Caki2 (cell line): ENCODE results near the gene SLC30A10. TPM values are rescaled to one million over a fixed set of nuclear protein-coding genes. Genes with fewer than 3 reads are reported as not detected.
"Not testable (repeated sequence)": the region's sequence is repeated elsewhere in the genome, so short reads cannot be mapped to it uniquely, and the experiment has no call there.

Source experiments
- DNase-seq: peaks from one replicate; pipeline ENCODE4 v3.0.0-alpha.2; 2015; ENCODE audit warnings: low read depth
- in situ Hi-C: cut with HindIII; loops from 2 replicates; pipeline ENCODE4 v1.10.0; 2016; ENCODE audit warnings: low sequenced_read_pairs, low pct_unique_long_range_greater_than_20kb, mixed read lengths
- total RNA-seq: library from RNA; depleted of rRNA; stranded (reverse); fragments of >200 nt; shearing (Covaris generic); gene quantifications from 2 replicates; pipeline ENCODE4 v1.2.3, GENCODE V29; 2014; ENCODE audit warnings: low replicate concordance

Gene SLC30A10
- total RNA-seq, 1 experiment from 2014 or later = not detected

DNA sequence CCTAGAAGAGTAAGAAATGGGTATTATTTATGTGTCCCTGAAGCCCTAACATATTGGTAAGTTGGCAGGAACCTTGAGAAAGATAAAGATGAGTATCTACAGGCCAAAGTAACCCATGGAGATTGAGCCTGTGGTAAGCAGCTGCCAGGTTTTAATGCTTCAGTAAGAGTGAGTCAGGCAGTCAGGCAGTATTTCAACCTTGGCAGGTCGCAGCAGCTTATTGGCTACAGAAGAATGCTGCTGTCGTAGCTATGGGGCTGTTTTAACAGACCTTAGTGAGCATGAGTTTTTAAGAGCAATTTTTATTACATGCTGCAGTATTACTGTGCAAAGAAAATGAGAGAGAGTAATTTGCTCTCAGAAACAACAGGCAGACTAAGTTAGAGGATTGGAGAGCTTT is 10.3 kb upstream of the SLC30A10 start:
- in situ Hi-C loops = no loop called here
- peak; percentile 66 for DNase-seq

GRCh38 chr1:219933763-219934162 is 5.4 kb upstream of the SLC30A10 start:
- DNase-seq, in situ Hi-C loops: not testable (repeated sequence)

DNA sequence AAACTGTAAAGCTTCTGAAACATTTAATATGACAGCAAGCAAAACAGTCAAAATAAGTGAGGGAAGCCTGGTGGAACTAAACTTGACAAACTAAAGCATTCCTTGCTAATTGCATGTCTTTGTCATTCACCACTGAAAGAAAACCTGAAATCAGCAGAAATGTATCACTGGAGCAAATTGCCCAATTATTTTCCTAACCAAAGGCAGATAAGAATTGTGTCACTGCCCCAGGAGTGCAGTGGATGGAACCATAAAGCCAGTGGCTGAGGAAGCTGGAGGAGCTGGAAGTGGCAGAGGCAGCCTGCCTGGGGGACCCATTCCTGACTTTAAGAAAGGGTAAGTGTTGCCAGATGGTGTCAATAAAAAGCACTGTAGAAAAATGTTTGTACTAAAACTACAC is 2.7 kb upstream of the SLC30A10 start:
- DNase-seq = no peak
- in situ Hi-C loops = no loop called here

GRCh38 chr1:219928791-219929118 is 398 bp upstream of the SLC30A10 start:
- in situ Hi-C loops = no loop called here
- no peak for DNase-seq

DNA sequence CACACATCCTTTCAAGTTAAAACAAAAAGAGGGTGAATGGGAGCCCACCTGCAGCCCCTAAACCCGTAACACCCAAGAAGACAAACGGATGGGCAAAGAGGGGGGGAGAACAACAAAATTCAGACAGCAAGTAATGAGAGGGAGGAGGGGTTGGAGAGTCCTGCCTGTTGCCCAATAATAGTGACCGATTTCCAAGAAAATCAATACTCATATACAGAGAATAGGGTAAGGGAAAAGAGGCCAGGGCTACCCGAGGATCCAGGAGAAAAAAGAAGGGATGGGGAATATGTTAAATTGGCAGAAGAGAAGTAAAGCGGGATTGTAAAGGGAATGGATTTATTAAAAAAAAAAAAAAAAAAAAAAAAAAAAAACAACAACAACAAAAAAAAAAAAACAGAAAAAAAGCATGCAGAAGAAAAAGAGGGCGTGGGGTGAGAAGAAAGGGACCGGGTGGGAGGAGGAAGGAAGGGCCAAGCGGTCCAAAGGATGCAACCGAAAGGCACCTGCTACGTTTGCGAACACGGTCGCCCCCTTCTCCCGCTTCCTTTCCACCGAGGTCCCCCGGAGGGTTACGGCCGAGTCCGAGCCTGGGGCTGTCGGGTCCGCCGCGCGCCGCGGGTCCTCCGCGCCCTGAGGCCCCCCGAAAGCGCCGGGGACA is 930 bp downstream of the SLC30A10 start:
- in situ Hi-C loops = no loop called here
- no peak for DNase-seq

DNA sequence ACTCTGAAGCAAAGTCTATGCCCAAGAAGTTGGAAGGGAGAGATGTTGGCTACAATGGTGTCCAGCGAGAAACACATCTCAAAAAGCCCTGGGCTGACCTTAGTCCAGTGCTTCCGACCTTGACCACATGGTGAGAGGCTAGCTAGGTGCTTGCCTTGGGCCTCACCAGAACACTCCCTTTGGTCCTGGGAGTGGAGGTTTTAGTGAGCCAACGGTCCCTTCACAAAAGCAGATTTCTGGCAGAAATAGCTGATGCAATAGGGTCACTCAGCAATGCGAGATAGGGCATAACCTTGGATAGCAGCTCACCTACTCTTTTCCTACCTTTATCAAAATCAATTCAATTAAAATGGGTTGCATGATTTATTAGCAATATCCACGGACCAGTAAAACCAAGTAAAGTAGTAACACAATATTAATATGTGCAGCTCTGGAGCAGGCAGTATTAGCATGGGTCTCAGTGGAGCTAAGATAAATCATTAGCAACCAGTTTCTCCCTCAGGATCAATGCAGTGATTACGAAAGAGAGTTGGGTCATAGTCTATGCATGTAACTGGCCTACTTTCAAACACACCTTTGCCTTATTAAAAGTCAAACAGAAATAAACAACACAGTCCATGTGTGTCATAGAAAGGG is 1.9 kb downstream of the SLC30A10 start:
- no peak for DNase-seq
- in situ Hi-C loops = no loop called here

DNA sequence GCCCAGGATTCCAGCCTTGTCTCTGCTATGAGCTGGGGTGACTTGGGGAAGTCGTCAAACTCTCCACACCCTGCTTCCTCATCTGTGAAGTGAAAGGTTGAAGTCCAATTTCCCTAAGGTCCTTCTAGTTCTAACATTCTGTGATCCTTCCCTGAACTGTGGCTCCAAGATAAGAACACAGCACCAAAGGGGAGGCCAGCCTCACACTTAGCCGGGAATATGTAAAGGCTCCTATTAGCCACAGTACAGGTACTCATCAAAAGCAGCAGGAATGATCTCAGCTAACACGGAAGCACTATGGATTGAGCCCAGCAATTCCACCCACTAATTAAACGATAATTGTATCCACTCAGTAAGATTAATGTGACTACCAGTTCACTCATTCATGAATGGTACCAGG is 4.0 kb downstream of the SLC30A10 start:
- no peak for DNase-seq
- in situ Hi-C loops = no loop called here

- peak; percentile 65 for DNase-seq
- in situ Hi-C loops = no loop called here
These were observed 10.4 kb downstream of the SLC30A10 start for GRCh38 chr1:219917851-219918466.

DNA sequence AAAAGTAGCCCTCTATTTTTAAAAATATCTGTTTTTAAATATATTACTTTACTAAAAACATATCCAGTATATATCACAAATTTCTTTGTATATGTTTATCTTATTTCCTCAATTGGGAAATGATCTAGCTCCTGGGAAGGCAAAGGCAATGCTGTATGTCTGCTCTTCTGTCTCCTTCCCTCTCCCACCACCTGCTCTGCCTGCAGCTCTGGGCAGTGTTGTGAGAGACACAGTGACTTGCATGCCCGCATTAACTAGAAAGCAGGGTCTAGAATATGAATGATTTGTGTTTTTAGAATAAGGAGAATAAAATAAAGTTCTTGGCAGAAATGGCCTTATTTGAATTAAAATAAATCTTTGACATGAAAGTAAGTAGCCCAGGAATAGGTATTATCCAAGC is 11.1 kb downstream of the SLC30A10 start:
- in situ Hi-C loops = no loop called here
- DNase-seq = no peak

DNA sequence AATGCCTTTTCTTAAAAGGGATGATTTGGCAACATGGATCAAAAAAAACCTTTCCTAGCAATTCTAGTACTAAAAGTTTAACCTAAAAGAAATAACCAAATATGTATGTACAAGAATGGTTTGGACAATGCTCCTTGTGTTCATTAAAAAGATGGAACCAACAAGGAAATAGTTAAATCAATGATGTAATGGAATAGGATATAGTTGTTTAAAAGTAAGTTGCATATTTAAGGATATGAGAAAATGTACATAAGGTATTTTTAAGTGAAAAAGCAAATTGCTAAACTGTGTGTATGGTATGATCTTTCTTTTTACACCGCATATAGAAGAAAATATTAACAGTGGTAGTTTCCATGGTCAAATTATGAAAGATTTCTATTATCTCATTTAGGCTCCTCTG is 12.1 kb downstream of the SLC30A10 start:
- in situ Hi-C loops = no loop called here

DNA sequence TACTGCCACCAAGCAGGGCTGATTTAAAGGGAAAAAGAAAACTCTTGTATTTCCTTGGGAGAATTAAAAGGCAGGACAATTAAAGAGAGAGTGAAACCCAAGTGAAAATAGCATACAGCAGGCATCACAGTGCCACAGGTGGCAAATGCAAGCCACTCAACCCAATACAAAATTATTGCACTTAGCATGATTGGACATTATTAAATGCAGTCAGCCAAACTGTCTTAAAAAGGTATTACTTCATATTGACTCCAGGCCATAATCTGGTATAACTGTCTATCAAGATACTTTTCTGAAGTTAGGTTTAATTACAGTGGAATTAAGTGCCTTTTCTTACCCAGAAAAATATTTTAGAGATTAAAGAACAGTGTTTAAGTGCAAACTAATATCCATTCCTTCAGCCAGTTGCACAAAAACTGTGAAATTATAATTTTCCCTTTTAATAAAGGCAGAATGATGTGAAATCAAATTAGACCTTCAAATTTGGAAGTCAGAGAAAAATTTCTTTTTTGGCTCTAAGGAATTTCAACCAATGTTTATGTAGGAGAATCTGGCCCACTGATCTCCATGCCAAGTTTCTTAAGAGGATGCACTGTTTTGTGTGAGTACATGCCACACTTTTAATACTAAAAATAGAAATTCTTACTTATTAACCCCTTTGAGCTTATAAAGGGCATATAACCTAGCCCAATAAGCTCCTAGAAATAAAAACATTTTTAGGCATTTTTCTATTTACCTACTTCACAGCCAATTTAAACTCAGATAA is 15.2 kb downstream of the SLC30A10 start:
- in situ Hi-C loops = no loop called here
- DNase-seq = no peak

More for the DNA sequence above, 12.1 kb downstream of the SLC30A10 start:
- DNase-seq = no peak

- in situ Hi-C loops = no loop called here
- no peak for DNase-seq
These were observed 17.6 kb downstream of the SLC30A10 start for GRCh38 chr1:219910716-219911115.

GRCh38 chr1:219909476-219909875 is 18.9 kb downstream of the SLC30A10 start:
- in situ Hi-C loops = no loop called here
- no peak for DNase-seq

DNA sequence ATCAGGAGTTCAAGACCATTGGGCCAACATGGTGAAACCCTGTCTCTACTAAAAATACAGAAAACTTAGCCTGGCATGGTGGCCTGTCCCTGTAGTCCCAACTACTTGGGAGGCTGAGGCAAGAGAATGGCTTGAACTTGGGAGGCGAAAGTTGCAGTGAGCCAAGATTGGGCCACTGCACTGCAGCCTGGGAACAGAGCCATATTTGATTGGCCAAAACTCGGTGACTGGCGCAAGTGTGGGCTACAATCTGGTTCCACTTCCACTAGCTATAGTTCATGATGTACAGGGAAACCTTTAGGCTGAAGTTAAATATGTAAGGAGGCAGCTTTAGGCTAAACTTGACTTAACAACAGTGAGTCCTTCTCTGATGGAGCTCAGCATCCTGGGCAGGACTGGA is 20.2 kb downstream of the SLC30A10 start:
- in situ Hi-C loops = no loop called here
- DNase-seq = no peak

DNA sequence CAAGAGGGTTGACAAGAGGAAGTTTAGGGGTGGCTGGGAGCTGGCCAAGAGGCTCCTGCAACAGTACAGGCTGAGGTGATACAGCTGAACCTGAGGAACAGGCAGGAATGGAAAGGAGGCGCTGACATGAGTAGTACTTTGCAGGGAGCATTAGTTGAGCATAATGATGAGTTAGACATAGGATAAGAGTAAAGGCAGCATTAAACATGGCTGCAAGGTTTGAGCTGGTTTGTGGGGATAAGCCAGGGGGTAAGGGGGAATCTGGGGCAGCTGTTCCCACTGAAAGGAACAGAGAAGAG is 20.6 kb downstream of the SLC30A10 start:
- in situ Hi-C loops = no loop called here
- DNase-seq = no peak

DNA sequence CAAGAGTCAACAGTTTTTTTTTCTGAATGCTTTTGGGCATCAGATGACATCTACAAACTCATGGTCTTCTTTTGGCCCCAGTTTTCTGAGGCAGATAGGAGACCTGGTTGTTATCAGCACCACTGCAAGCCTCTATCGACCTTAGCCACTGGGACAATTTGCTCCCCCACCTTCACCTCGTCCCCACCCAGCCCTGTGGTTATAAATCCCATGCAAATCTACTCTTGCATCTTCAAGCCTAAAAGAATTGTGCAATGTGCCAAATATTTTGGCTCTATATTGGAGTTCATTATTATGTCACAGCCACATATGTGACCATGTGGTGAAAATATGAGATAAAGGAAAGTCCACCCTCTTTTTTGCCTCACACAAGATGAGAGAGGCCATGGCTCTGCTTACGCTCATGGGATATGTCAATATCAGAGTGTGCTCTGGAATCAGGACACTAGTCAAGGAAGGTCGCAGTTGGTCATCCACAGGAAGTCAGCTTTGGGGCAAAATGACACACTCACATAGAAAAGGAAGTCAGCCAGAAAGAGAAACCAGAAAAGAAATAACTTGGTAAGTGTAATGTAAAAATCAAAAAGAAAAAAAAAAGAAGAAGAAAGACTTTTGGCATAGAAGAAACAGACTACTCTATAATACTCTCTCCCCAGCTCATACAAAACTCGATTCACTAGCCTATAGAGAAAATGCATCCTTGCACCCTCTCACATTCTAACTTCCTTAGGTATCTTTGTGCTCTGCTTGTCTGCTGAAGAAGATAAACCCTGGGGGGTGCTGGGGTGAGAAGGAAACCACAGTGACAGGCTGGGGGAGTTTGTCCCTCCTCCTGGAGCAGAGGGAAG is 21.2 kb downstream of the SLC30A10 start:
- DNase-seq = no peak
- in situ Hi-C loops = no loop called here

- DNase-seq, in situ Hi-C loops: not testable (repeated sequence)
These were observed 21.8 kb downstream of the SLC30A10 start for GRCh38 chr1:219906565-219906923.

GRCh38 chr1:219905524-219905923 is 22.8 kb downstream of the SLC30A10 start:
- in situ Hi-C loops = no loop called here
- no peak for DNase-seq

- in situ Hi-C loops = no loop called here
These were observed 23.4 kb downstream of the SLC30A10 start for GRCh38 chr1:219904934-219905333.

More at GRCh38 chr1:219904934-219905333, 23.4 kb downstream of the SLC30A10 start:
- DNase-seq = no peak
